ENCODE measurements around the gene FAAP20. TPM values are rescaled to one million over a fixed set of nuclear protein-coding genes. Genes with fewer than 3 reads are reported as not detected.

FAAP20 gene
- total and polyA plus RNA-seq, 9 of the 15 experiments (the other 6 are each of a cell fraction or from before 2014, with no cell fraction given) = 0.58 to 143 (median 9.9) TPM

GRCh38 chr1:2198571-2198970, 4.0 kb upstream of the FAAP20 start:
- intact Hi-C loops (cut with micrococcal nuclease) (loop anchor here (2.0 to 10.0 kb wide), 3 partner anchors 32 to 346 kb away; no protein-coding TSS in a partner anchor), in situ Hi-C loops (cut with MboI) (loop anchor here (5.0 to 25.0 kb wide), 3 partner anchors 34 to 339 kb away; partner anchors contain the start of genes HES5 and PANK4)
- H3K9me1 ChIP-seq (ENCODE audit: control insufficient read depth, insufficient read depth, low read length) = no peaks in the 10 kb centered on the region
- DNase-seq (ENCODE audit: extremely low read depth in 1 of 4, low spot score in 3 of 4) (no peak), FAIRE-seq (no peak), ATAC-seq (no peak)
- no peaks in the 10 kb centered on the region for H3K9me3 ChIP-seq (replicated peaks; ENCODE audit: control insufficient read depth, insufficient read depth, low read depth, low read length)
- no peaks in the 10 kb centered on the region for H3K36me3 ChIP-seq (ENCODE audit: control insufficient read depth, insufficient read depth, low read length)
- H2AFZ ChIP-seq (ENCODE audit: low read depth, low read length) = peak overlapping the region; percentile 48
- H3K79me2 ChIP-seq (ENCODE audit: control insufficient read depth, insufficient read depth, low read length) = peaks cover 31% of the 10 kb centered on the region
- H3K4me2 ChIP-seq (ENCODE audit: insufficient read depth, low read length) = peak overlapping the region; percentile 94
- BruUV-seq (replicated peaks) = no TSS peak
- peaks cover 29 to 75% of the 10 kb centered on the region in 2 experiments for H3K4me1 ChIP-seq (replicated peaks in 1 of 2; ENCODE audit: control insufficient read depth in 2 of 2, insufficient read depth in 2 of 2, low read length in 2 of 2)
- ChIA-PET CTCF (ENCODE audit: low intra/inter-chr PET ratio) (no interaction called here), POLR2A (interaction anchor here (0.6 to 1.5 kb wide), 9 partner anchors 9 to 393 kb away, joined by 3 to 7 read pairs (median 4); no protein-coding TSS in a partner anchor)
- H3K9ac ChIP-seq (ENCODE audit: insufficient read depth in 1 of 2, low read depth in 2 of 2, low read length in 2 of 2) = peak overlapping the region; percentile 78 to 91
- no peaks in the 10 kb centered on the region for H3K27me3 ChIP-seq (ENCODE audit: control insufficient read depth in 2 of 2, insufficient read depth in 2 of 2, low read length in 2 of 2)
- no peaks in the 10 kb centered on the region for H4K20me1 ChIP-seq (replicated peaks; ENCODE audit: control insufficient read depth, insufficient read depth, low read length)
- H3K27ac ChIP-seq (ENCODE audit: extremely low read depth, low read depth, low read length) = peak overlapping the region; percentile 77
- no peak overlapping the region for H3K4me3 ChIP-seq
- whole genome bisulfite sequencing (ENCODE audit: insufficient coverage, low coverage, missing lambda C conversion rate) = 80% methylated on average over 11 of the region's 11 CpGs
- 0 out of 4 replicates have a peak, but pooled peaks of 1 of the 2 experiments have one; percentile 14 for TF ChIP-seq ARNT (IDR thresholded peaks at IDR 0.05)
- no peak for TF ChIP-seq LARP7 (IDR thresholded peaks at IDR 0.05)
- TF ChIP-seq PHF21A (IDR thresholded peaks at IDR 0.05; ENCODE audit: borderline replicate concordance, low read depth) = no peak
- TF ChIP-seq NFRKB (IDR thresholded peaks at IDR 0.05; ENCODE audit: low read depth) = 0 out of 2 replicates have a peak, but pooled peaks have one; percentile 26
- TF ChIP-seq ATF3 (IDR thresholded peaks at IDR 0.05) = no peak
- no peak for TF ChIP-seq ATF3 (CRISPR knock-in tag; conservative IDR thresholded peaks at IDR 0.05)
- no peak for TF ChIP-seq CREB5 (CRISPR knock-in tag; IDR thresholded peaks at IDR 0.05)
- TF ChIP-seq NONO (IDR thresholded peaks at IDR 0.05; ENCODE audit: low read depth in 2 of 2, low read length in 1 of 2) = no peak
- no peak for TF ChIP-seq USF2 (CRISPR knock-in tag; IDR thresholded peaks at IDR 0.05)
- no peak for TF ChIP-seq ZBTB2 (IDR thresholded peaks at IDR 0.05)
- TF ChIP-seq HDAC6 (IDR thresholded peaks at IDR 0.05; ENCODE audit: low read depth, low read length) = 0 out of 2 replicates have a peak, but pooled peaks have one; percentile 29
- no peak for TF ChIP-seq ZBTB43 (CRISPR knock-in tag; IDR thresholded peaks at IDR 0.05)
- TF ChIP-seq JUNB (CRISPR knock-in tag; conservative IDR thresholded peaks at IDR 0.05) = no peak
- TF ChIP-seq PTRF (tag; IDR thresholded peaks at IDR 0.05) = no peak
- TF ChIP-seq DDX20 (tag; IDR thresholded peaks at IDR 0.05; ENCODE audit: low read depth) = no peak
- no peak for TF ChIP-seq SNAPC5 (CRISPR knock-in tag; IDR thresholded peaks at IDR 0.05)
- TF ChIP-seq MCM7 (IDR thresholded peaks at IDR 0.05) = no peak
